Kidney (tissue), 14 donors: ENCODE results near the gene ACTN1. TPM values are rescaled to one million over a fixed set of nuclear protein-coding genes. Genes with fewer than 3 reads are reported as not detected.

Experiments used
- DNase-seq, 5 donors: peaks; one replicate each; pipeline ENCODE4 v3.0.0-alpha.2; 2013 to 2020
- FAIRE-seq: peaks from 2 replicates; lab custom pipeline; 2012; peaks lifted over from hg19 to GRCh38; lab: Jason Lieb, UNC
- H3K27ac ChIP-seq, 2 donors: one replicate each; pipeline ENCODE4 v1.7.0; 2013; ENCODE audit warnings: low read depth in 2 of 2, low read length in 2 of 2, inconsistent platforms in 1 of 2
- H3K27me3 ChIP-seq: one replicate; pipeline ENCODE4 v1.7.1; 2013; ENCODE audit warnings: low read length, inconsistent platforms; ENCODE audit not compliant: control insufficient read depth, insufficient read depth
- H3K36me3 ChIP-seq, 3 donors: one replicate each; pipeline versions ENCODE4 v1.7.0 to v1.7.1; 2013; ENCODE audit warnings: low read length in 3 of 3, control low read depth in 1 of 3, inconsistent platforms in 1 of 3; ENCODE audit not compliant: insufficient read depth in 3 of 3, control insufficient read depth in 2 of 3
- H3K4me1 ChIP-seq, 3 donors: one replicate each; pipeline versions ENCODE4 v1.7.0 to v1.7.1; 2013; ENCODE audit warnings: low read length in 3 of 3, inconsistent platforms in 1 of 3, low read depth in 1 of 3; ENCODE audit not compliant: control insufficient read depth in 2 of 3, insufficient read depth in 2 of 3
- H3K4me3 ChIP-seq, 3 donors: one replicate each; pipeline versions ENCODE4 v1.7.0 to v1.8.1; 2013; ENCODE audit warnings: low read length in 3 of 3, control low read depth in 1 of 3, inconsistent platforms in 1 of 3
- H3K9ac ChIP-seq, 3 donors: one replicate each; pipeline versions ENCODE4 v1.7.0 to v1.7.1; 2013; ENCODE audit warnings: low read length in 3 of 3, control low read depth in 1 of 3, inconsistent platforms in 1 of 3
- H3K9me3 ChIP-seq, 3 donors: one replicate each; pipeline versions ENCODE4 v1.7.0 to v1.7.1; 2013; ENCODE audit warnings: low read length in 3 of 3, control low read depth in 1 of 3, inconsistent platforms in 1 of 3; ENCODE audit not compliant: control insufficient read depth in 2 of 3, insufficient read depth in 1 of 3
- intact Hi-C: fragments of 100-400 bp; cut with DNase I; formaldehyde crosslinking; loops from one replicate; pipeline ENCODE4 v1.11.1; 2022
- polyA plus RNA-seq: library from polyadenylated mRNA; stranded (reverse); fragments of 350-450 nt; fragmentation: Illumina TruSeq; extraction: RNeasy Lipid Tissue Mini Kit (QIAGEN cat#74804); gene quantifications from one replicate; pipeline ENCODE4 v1.2.3, GENCODE V29; 2014; ENCODE audit warnings: low read depth, low replicate concordance; ENCODE audit not compliant: insufficient read depth
- total RNA-seq: library from RNA; stranded (reverse); fragmentation: NEBNext Ultra II Directional; extraction: Animal tissue kit (Norgen Biotek cat#: 25700); gene quantifications from one replicate; pipeline ENCODE4 v1.2.1, GENCODE V29; 2021
- TF ChIP-seq, protein P1 (sequence below): IDR thresholded peaks from 3 replicates; pipeline ENCODE4 v1.5.1; 2012; ENCODE audit warnings: mild to moderate bottlenecking, moderate library complexity, borderline replicate concordance; ENCODE audit not compliant: insufficient read depth; ENCODE audit errors: extremely low read depth
- donor health status: control.
- donor health status: control.
- donor health status: control.
- donor health status: control.
- donor health status: control.
- donor health status: DM: yes; HTN: yes; CAD: no.
- donor health status: Normal renal cell carcinoma (clear cell type).

The ACTN1 gene
- total and polyA plus RNA-seq, 2 donors from 2014 or later: 20.1 to 184 TPM

GRCh38 chr14:68888025-68888850, 90.9 kb downstream of the ACTN1 start:
- peak in 2 of 5 donors; percentile 19 to 63 for DNase-seq
- intact Hi-C loops: no loop called here
- H3K4me3 ChIP-seq: no peak overlapping the region

GRCh38 chr14:68886109-68886434, 93.0 kb downstream of the ACTN1 start:
- intact Hi-C loops: no loop called here
- peaks cover 2 to 8% (median 8%) of the 10 kb centered on the region in 3 donors for H3K36me3 ChIP-seq

More at GRCh38 chr14:68888025-68888850, 90.9 kb downstream of the ACTN1 start:
- TF ChIP-seq, protein P1, sequence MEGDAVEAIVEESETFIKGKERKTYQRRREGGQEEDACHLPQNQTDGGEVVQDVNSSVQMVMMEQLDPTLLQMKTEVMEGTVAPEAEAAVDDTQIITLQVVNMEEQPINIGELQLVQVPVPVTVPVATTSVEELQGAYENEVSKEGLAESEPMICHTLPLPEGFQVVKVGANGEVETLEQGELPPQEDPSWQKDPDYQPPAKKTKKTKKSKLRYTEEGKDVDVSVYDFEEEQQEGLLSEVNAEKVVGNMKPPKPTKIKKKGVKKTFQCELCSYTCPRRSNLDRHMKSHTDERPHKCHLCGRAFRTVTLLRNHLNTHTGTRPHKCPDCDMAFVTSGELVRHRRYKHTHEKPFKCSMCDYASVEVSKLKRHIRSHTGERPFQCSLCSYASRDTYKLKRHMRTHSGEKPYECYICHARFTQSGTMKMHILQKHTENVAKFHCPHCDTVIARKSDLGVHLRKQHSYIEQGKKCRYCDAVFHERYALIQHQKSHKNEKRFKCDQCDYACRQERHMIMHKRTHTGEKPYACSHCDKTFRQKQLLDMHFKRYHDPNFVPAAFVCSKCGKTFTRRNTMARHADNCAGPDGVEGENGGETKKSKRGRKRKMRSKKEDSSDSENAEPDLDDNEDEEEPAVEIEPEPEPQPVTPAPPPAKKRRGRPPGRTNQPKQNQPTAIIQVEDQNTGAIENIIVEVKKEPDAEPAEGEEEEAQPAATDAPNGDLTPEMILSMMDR: no peak
- peaks cover 0 to 4% (median 0%) of the 10 kb centered on the region in 3 donors for H3K4me1 ChIP-seq
- H3K27ac ChIP-seq: peak overlapping the region; percentile 14 to 49
- no peak for FAIRE-seq
- no peak overlapping the region for H3K9ac ChIP-seq
- H3K27me3 ChIP-seq: no peaks in the 10 kb centered on the region
- peaks cover 0 to 16% (median 3%) of the 10 kb centered on the region in 3 donors for H3K36me3 ChIP-seq
- H3K9me3 ChIP-seq: no peaks in the 10 kb centered on the region

DNA sequence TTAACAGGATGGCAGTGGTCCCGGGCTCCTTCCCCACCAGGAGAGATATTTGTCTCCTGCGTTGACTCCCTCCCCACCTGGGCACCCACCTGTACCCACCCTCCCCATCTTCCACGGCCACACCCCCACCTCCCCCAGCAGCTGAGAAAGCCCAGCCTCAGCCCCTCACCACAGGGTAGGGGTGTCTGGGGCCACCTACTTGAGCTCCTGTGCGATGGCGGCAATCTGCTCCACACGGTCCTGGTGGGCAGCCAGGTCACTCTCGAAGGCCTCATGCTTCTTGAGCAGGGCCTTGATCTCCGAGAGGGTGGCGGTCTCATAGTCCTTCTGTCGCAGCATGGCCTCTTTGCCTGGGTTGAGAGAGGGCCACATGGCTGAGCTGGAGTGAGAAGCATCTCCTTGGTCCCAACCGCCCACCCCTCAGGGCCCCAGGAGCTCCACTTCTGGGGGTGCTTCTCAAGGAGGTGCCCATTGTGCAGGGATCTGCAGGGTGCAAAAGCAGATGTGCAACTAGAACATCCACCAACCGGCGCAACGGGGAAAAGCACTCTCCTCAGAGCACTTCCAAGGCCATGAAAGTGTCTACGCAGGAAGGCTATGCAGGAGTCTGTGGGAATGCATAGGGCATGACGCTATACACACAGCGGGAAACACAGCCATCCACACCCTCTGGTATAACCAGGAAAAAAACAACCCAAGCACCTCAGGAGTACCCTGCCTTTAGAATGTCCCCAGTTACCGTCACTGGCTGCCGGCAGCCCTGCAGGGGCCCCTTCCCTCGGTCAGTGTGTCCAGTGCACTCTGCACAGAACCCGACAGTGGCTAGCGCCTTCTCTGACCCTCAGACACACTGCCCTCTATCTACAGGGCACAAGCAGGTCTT, 93.6 kb downstream of the ACTN1 start:
- H3K27ac ChIP-seq: peak overlapping the region in 1 of 2 donors; percentile 58

More at GRCh38 chr14:68886109-68886434, 93.0 kb downstream of the ACTN1 start:
- H3K4me3 ChIP-seq: no peak overlapping the region
- H3K9me3 ChIP-seq: no peaks in the 10 kb centered on the region
- TF ChIP-seq, protein P1: no peak
- peak in 1 of 5 donors; percentile 9 for DNase-seq
- H3K4me1 ChIP-seq: peaks cover 0 to 4% (median 0%) of the 10 kb centered on the region in 3 donors
- FAIRE-seq: no peak
- no peak overlapping the region for H3K27ac ChIP-seq
- H3K27me3 ChIP-seq: no peaks in the 10 kb centered on the region
- no peak overlapping the region for H3K9ac ChIP-seq

More for the DNA sequence above, 93.6 kb downstream of the ACTN1 start:
- Histone ChIP-seq H3K27me3 (no peaks in the 10 kb centered on the region), H3K4me3 (no peak overlapping the region), H3K36me3 (peaks cover 2 to 13% (median 10%) of the 10 kb centered on the region in 3 donors), H3K4me1 (peaks cover 0 to 4% (median 0%) of the 10 kb centered on the region in 3 donors), H3K9me3 (no peaks in the 10 kb centered on the region), H3K9ac (no peak overlapping the region)
- FAIRE-seq (no peak), DNase-seq (peak in 1 of 5 donors; percentile 50)
- intact Hi-C loops: no loop called here
- TF ChIP-seq, protein P1: no peak
